NCI-H2107 treated with DMSO at 0.1 percent for 48 hours (cell line): ENCODE results near the gene GMIP.
A peak's percentile ranks its signal among the peaks of the same experiment; 100 is the strongest.
"Not testable (repeated sequence)": the region's sequence is repeated elsewhere in the genome, so short reads cannot be mapped to it uniquely, and the experiment has no call there.

Experiments used
- DNase-seq: peaks from one replicate; lab custom pipeline; 2025; ENCODE audit not compliant: unreplicated experiment; lab: John Stamatoyannopoulos, UW

GMIP gene

DNA sequence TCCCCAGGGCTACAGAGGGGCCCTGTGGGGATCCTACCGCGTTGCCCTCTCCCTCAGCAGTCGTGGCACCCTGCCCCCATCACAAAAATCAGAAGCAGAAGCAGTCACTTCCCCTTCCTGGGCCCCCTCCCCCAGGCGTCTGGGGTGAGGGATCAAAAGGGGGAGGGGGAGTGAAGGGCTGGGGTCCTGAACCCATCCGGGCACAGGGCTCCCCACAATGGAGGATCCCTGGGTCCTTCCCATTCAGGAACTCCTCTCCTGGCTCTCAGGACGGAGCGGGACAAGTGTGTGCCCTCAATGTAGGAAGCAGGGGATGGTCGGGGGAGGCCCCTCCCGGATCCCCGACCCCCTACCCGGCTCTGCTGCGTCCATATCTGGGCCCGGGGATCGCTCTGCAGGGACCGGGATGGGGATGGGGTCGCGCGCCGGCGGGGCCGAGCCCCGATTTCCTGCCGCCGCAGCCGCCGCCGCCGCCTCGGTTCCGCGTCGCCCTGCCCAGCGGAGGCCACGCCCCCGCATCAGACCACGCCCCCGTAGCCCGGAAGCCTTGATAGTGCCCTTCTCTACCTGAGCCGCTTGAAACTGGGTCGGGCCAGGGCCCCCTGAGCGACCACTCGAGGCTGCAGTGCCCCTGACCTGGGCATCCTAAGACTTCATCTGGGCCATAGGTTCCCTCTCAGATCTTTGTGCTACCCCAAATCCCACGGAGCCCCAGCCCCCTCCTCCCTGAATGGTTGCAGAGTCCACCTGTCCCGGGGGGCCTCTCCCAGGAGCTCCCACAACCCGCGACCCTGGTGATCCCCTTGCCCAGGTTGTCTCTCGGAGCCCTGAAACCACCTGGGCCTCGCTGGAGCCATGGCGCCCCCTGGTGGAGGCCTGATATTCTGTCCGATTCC is at the start of gene GMIP:
GMIP (minus strand) TSS at position 500 of the 896 bp plus-strand sequence; CDS start at position 372, 128 bp downstream.
- no peak for DNase-seq

GRCh38 chr19:19691683-19692082 is 48.2 kb upstream of the GMIP start:
- DNase-seq: no peak

GRCh38 chr19:19689023-19689422 is 45.6 kb upstream of the GMIP start:
- DNase-seq: not testable (repeated sequence)

DNA sequence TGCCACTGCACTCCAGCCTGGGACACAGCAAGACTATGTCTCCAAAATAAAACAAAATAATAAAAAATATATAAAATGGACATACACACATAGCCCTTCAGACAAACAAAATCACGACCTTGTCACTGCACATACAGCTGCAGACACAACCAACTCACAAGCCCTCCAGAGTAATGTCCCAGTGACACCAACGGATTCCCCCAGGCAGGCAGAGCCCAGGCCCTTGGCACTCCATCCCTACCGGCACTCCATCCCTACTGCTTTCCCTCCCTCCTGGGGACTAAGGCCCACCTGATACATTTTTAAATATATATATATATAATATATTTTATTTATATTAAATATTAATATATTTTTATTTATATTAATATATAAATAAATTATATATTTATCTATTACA is 43.6 kb upstream of the GMIP start:
- DNase-seq: no peak

DNA sequence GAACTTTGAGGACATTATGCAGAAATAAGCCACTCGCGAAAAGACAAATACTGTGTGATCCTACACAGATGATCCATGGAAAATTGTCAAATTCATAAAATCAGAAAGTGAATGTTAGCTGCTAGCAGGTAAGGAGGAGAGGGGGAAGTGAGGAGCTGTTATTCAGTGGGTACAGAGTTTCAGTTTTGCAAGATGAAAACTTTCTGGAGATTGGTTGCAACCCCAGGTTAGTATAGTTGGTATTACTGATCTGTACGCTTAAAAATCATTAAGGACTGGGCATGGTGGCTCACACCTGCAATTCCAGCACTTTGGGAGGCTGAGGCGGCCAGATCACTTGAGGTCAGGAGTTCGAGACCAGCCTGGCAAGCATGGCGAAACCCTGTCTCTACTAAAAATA is 43.1 kb upstream of the GMIP start:
- no peak for DNase-seq

DNA sequence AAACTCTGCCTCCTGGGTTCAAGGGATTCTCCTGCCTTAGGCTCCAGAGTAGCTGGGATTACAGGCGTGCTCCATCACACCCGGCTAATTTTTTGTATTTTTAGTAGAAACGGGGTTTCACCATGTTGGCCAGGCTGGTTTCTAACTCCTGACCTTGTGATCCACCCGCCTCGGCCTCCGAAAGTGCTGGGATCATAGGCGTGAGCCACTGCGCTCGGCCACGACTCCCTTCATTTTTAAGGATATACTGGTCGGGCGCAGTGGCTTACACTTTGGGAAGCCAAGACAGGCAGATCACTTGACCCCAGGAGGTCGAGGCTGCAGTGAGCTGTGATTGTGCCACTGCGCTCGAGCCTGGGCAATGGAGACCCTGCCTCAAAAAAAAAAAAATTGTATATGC is 42.7 kb upstream of the GMIP start:
- DNase-seq: not testable (repeated sequence)

DNA sequence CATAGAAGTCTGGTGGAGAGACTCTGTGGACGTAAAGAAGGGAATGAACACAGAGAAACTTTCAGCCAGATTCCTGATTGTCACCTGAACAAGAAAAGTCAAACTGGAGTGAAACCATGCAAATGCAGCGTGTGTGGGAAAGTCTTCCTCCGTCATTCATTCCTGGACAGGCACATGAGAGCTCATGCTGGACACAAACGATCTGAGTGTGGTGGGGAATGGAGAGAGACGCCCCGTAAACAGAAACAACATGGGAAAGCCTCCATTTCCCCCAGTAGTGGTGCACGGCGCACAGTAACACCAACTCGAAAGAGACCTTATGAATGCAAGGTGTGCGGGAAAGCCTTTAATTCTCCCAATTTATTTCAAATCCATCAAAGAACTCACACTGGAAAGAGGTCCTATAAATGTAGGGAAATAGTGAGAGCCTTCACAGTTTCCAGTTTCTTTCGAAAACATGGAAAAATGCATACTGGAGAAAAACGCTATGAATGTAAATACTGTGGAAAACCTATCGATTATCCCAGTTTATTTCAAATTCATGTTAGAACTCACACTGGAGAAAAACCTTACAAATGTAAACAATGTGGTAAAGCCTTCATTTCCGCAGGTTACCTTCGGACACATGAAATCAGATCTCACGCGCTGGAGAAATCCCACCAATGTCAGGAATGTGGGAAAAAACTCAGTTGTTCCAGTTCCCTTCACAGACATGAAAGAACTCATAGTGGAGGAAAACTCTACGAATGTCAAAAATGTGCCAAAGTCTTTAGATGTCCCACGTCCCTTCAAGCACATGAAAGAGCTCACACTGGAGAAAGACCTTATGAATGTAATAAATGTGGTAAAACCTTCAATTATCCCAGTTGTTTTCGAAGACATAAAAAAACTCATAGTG is 36.0 kb upstream of the GMIP start:
- no peak for DNase-seq

- DNase-seq: no peak
Observed at GRCh38 chr19:19677579-19677978, 34.1 kb upstream of the GMIP start.

GRCh38 chr19:19674315-19674714 is 30.9 kb upstream of the GMIP start:
- no peak for DNase-seq

DNA sequence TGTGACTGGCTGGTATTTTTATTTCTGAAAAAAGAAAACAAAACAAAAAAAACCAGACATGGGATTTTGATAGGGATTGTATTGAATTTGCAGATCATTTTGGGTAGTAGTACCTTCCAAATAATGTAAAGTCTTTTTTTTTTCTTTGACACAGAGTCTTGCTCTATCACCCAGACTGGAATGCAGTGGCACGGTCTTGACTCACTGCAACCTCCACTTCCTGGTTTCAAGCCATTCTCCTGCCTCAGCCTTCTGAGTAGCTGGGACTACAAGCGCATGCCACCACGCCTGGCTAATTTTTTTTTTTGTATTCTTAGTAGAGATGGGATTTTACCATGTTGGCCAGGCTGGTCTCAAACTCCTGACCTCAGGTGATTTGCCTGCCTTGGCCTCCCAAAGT is 29.4 kb upstream of the GMIP start:
- DNase-seq: no peak

GRCh38 chr19:19670070-19670551 is 26.7 kb upstream of the GMIP start:
- no peak for DNase-seq

- peak; percentile 78 for DNase-seq
Observed at GRCh38 chr19:19668230-19669012, 25.0 kb upstream of the GMIP start, which contains the start of gene ZNF101. ZNF101 (plus strand) TSS chr19:19668839; CDS start chr19:19668964, 125 bp downstream.

DNA sequence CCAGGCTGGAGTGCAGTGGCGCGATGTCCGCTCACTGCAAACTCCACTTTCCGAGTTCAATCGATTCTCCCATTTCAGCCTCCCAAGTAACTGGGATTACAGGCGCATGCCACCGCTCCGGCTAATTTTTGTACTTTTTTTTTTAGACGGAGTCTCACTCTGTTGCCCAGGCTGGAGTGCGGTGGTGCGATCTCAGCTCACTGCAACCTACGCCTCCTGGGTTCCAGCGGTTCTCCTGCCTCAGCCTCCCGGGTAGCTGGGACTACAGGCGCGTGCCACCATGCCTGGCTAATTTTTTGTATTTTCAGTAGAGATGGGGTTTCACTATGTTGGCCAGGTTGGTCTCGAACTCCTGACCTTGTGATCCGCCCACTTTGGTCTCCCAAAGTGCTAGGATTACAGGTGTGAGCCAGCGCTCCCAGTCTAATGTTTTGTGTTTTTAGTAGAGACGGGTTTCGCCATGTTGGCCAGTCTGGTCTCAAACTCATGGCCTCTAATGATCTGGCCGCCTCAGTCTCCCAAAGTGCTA is 22.0 kb upstream of the GMIP start:
- DNase-seq: not testable (repeated sequence)

GRCh38 chr19:19663256-19664120 is 20.0 kb upstream of the GMIP start, which contains the start of gene ATP13A1:
ATP13A1 (minus strand) TSS chr19:19663676; CDS start chr19:19663666, 10 bp downstream.
- DNase-seq: peak; percentile 87

DNA sequence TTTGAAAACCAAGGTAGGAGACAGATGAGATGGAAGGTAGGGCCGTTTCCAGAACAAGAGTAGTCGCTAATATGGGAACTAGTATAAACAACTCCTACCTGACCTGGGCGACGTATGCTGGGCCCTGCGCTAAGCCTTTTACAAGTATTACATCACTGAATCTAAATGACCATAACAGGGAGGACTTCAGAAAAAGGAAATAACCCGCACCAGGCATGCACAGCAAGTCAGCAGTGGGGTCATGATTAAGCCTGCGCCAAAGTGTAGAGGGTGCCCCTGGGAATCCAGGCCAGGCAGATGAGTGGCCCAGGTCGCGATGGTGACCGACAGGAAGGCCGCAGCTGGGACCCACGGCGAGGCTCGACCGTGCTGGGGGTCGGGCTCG is 19.4 kb upstream of the GMIP start:
- no peak for DNase-seq

DNA sequence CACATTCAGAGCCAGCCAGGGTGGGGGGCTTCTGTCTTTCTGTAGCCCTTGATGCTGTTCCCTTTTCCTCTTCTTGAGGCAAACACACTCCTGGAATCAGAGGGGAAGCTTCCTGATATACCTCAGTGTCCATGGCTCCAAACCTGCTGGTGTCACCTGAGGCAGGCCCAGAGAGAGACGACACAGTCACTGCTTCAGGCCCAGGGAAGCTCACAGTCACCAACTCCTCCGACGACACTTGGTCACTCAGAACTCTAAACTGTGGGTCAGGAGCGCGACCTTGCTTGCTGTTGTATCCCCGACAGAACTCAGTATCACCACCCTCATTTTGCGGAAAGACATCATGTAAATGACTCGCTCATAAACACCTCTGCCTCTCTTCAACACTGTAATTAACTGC is 18.9 kb upstream of the GMIP start:
- DNase-seq: no peak

DNA sequence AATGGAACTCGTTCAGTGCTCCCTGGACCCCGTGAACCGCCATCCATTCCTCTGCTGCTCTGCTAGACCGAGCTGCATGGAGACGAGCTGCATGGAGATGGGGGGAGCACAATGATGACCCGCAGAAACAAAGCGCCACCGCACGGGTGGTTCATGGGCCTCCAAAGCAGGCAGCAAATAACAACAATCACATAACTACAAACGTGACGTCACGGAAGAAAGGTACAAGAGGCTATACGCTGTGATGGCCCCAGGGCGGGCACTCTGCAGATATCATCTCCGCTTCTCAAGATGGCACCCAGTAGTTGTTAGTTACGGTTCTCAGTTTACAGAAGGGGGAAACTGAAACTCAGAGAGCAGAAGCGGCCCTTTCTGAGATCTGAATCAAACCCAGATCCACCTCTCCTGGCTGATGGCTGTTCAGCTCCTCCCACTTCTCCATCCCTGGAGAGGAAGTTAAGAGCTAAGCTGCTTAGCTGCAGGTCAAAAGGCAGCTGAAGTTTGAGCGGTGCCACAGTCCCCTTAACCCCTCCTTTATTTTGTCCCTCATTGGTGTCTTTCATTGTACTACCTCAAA is 18.3 kb upstream of the GMIP start:
- DNase-seq: no peak

DNA sequence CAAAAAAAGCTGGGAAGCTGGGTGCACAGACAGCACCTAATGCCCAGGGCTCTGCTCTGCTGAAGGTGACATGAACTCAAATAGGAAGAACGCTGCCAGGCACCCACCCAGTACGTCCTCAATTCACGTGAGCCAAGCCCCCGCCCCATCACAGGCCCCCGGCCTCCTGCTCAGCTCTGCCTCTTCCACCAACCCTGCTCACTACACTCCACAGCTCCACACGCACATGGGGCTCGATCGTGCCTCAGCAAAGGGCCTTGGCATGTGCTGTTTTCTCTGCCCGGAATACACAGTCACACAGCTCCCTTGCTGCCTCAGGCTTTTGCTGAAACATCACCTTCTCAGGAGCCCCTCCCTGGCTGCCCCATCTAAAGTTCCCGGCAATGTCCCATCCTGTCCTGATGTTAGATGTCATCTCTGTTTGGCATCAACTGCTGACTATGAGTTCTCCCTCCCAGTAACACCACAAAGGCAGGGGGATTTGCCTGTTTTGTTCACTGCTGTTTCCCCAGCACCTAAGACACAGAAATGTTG is 17.8 kb upstream of the GMIP start:
- DNase-seq: no peak
